Small intestine (tissue), 7 donors: ENCODE measurements around the gene HLA-C. TPM values are rescaled to one million over a fixed set of nuclear protein-coding genes. Genes with fewer than 3 reads are reported as not detected.
A peak's percentile ranks its signal among the peaks of the same experiment; 100 is the strongest.
"Not testable (repeated sequence)": the region's sequence is repeated elsewhere in the genome, so short reads cannot be mapped to it uniquely, and the experiment has no call there.

ENCODE experiments used
- DNase-seq, 2 donors: peaks; one replicate each; pipeline versions ENCODE4 v3.0.0 to v3.0.0-alpha.2; 2013
- FAIRE-seq: peaks from 2 replicates; lab custom pipeline; 2012; peaks lifted over from hg19 to GRCh38; lab: Jason Lieb, UNC
- H3K27ac ChIP-seq, 3 donors: one replicate each; pipeline ENCODE4 v1.5.1; 2013; ENCODE audit warnings: low read length in 2 of 3, mild to moderate bottlenecking in 2 of 3, control low read depth in 1 of 3, inconsistent platforms in 1 of 3, low read depth in 1 of 3, moderate library complexity in 1 of 3
- H3K27me3 ChIP-seq, 3 donors: one replicate each; pipeline ENCODE4 v1.6.1; 2013; ENCODE audit warnings: low read length in 3 of 3, inconsistent platforms in 1 of 3; ENCODE audit not compliant: control insufficient read depth in 3 of 3, insufficient read depth in 3 of 3
- H3K36me3 ChIP-seq, 3 donors: one replicate each; pipeline ENCODE4 v1.6.1; 2013; ENCODE audit warnings: low read length in 3 of 3, inconsistent platforms in 1 of 3, low read depth in 1 of 3, mild to moderate bottlenecking in 1 of 3, moderate library complexity in 1 of 3; ENCODE audit not compliant: control insufficient read depth in 3 of 3, insufficient read depth in 2 of 3
- H3K4me1 ChIP-seq, 3 donors: one replicate each; pipeline ENCODE4 v1.6.1; 2013; ENCODE audit warnings: low read length in 2 of 3, inconsistent platforms in 1 of 3, low read depth in 1 of 3, mild to moderate bottlenecking in 1 of 3, moderate library complexity in 1 of 3; ENCODE audit not compliant: control insufficient read depth in 3 of 3, insufficient read depth in 2 of 3
- H3K4me3 ChIP-seq, 3 donors: one replicate each; pipeline ENCODE4 v1.5.1; 2013; ENCODE audit warnings: low read length in 3 of 3, control low read depth in 1 of 3, inconsistent platforms in 1 of 3, low read depth in 1 of 3, mild to moderate bottlenecking in 1 of 3, moderate library complexity in 1 of 3
- H3K9me3 ChIP-seq, 2 donors: one replicate each; pipeline ENCODE4 v1.6.1; 2013; ENCODE audit warnings: low read depth in 1 of 2, low read length in 1 of 2; ENCODE audit not compliant: control insufficient read depth in 2 of 2, insufficient read depth in 1 of 2
- WGBS, 3 donors: extraction: QIAGEN DNeasy Blood & Tissue Kit; methylation state at CpG; one replicate each; pipeline ENCODE4 v1.1.7; 2013; 5-methylcytosine and 5-hydroxymethylcytosine counted together
- polyA plus RNA-seq, 4 donors: library from polyadenylated mRNA; stranded (reverse) in 3 of 4; unstranded in 1 of 4; fragments of 200-250 nt in 3 of 4; fragments of 120-200 nt in 1 of 4; gene quantifications; one replicate each; pipeline versions ENCODE4 v1.2.1 to v1.2.3, GENCODE V29; 2013
- donor health status: healthy with polysubstance abuse.
- donor health status: control.
- donor health status: control.
- donor health status: Bipolar disorder and iron deficiency.
- donor health status: healthy.

The HLA-C gene
- polyA plus RNA-seq, 4 donors = 219 to 486 (median 456) TPM

DNA sequence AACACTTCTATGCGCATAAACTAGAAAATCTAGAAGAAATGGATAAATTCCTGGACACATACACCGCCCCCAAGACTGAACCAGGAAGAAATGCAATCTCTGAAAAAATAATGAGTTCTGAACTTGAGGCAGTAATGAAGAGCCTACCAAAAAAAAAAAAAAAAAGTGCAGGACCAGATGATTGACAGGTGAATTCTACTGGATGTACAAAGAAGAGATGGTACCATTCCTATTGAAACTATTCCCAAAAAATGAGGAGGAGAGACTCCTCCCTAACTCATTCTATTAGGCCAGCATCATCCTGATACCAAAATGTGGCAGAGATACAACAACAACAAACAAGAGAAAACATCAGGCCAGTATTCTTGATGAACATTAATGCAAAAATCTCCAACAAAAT lies 22.7 kb downstream of the HLA-C start:
- DNase-seq (no peak), FAIRE-seq (no peak)
- Histone ChIP-seq H3K4me1 (no peaks in the 10 kb centered on the region), H3K36me3 (no peaks in the 10 kb centered on the region), H3K9me3 (no peaks in the 10 kb centered on the region), H3K4me3 (no peak overlapping the region), H3K27ac (no peak overlapping the region), H3K27me3 (no peaks in the 10 kb centered on the region)
- 75 to 91% (median 91%) methylated on average over 2 of the region's 2 CpGs for WGBS, 3 donors

DNA sequence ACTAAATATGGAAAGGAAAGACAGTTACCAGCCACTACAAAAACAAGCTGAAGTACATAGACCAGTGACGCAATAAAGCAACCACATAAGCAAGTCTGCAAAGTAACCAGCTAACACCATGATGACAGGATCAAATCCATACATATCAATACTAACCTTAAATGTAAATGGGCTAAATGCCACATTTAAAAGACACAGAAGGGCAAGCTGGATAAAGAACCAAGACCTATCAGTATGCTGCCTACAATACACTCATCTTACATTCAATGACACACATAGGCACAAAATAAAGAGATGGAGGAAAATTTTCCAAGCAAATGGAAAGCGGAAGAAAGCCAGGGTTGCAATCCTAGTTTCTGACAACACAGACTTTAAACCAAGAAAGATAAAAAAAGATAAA lies 24.1 kb downstream of the HLA-C start:
- no peak for DNase-seq
- H3K36me3 ChIP-seq = no peaks in the 10 kb centered on the region
- no peak overlapping the region for H3K4me3 ChIP-seq
- H3K27ac ChIP-seq = no peak overlapping the region
- H3K4me1 ChIP-seq = no peaks in the 10 kb centered on the region
- no peak for FAIRE-seq
- no peaks in the 10 kb centered on the region for H3K9me3 ChIP-seq
- H3K27me3 ChIP-seq = no peaks in the 10 kb centered on the region
- 94 to 98% (median 97%) methylated on average over 2 of the region's 2 CpGs for WGBS, 3 donors

- H3K27me3 ChIP-seq = peaks cover 0 to 2% (median 0%) of the 10 kb centered on the region in 3 donors
- FAIRE-seq (no peak), DNase-seq (peak; percentile 59 to 88)
- 34 to 51% (median 44%) methylated on average over 2 of the region's 2 CpGs for WGBS, 3 donors
- H3K27ac ChIP-seq = peak overlapping the region in 2 of 3 donors; percentile 40 to 54
- H3K9me3 ChIP-seq = no peaks in the 10 kb centered on the region
- no peaks in the 10 kb centered on the region for H3K4me1 ChIP-seq
- H3K4me3 ChIP-seq = no peak overlapping the region
- no peaks in the 10 kb centered on the region for H3K36me3 ChIP-seq
Observed at GRCh38 chr6:31246051-31246521, 25.8 kb downstream of the HLA-C start.

GRCh38 chr6:31243508-31243907 lies 28.4 kb downstream of the HLA-C start:
- 42 to 92% (median 83%) methylated on average over 1 to 2 of the region's 5 CpGs for WGBS, 3 donors
- DNase-seq = no peak
- Histone ChIP-seq H3K27ac (no peak overlapping the region), H3K27me3 (peaks cover 0 to 2% (median 0%) of the 10 kb centered on the region in 3 donors), H3K4me1 (no peaks in the 10 kb centered on the region), H3K36me3 (no peaks in the 10 kb centered on the region), H3K9me3 (no peaks in the 10 kb centered on the region), H3K4me3 (no peak overlapping the region)
- no peak for FAIRE-seq

DNA sequence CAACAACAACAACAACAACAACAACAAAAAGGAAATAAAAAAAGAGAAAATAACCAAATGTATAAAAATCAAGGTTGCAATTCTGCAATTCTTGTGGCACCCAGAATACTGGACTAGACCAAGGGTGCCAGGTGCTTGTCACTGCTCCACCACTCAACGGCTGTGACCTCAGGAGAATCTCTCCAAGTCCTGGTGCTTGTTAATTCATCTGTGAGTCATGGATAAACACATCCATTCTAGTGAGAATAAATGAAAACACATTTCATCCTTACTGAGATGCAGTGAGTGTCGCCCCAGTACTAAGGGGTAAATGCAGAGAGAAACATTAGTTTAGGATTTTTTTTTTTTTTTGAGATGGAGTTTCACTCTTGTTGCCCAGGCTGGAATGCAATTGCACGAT lies 32.0 kb downstream of the HLA-C start:
- FAIRE-seq = no peak
- WGBS, 3 donors = 25 to 37% (median 34%) methylated on average over 3 of the region's 3 CpGs

DNA sequence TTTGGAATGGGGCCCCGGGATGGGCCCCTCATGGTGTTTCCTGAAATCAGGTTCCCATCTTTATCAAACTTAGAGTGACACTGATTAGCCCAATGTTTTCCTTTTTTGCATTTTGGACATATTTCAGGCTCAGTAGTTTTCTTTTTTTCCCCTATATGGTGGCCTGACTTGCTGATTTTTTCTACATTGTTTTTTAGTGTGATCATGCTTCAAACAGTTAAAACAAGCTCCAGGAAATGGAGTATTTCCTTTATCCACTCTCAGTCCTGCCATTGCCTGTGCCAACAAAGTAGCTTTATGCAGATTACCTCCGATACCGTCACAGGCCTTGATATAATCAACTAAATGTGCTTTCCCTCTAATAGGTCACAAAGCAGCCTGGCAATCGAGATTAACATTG lies 37.8 kb downstream of the HLA-C start:
- H3K27ac ChIP-seq, H3K36me3 ChIP-seq, H3K4me3 ChIP-seq, FAIRE-seq, H3K4me1 ChIP-seq, DNase-seq, H3K9me3 ChIP-seq, H3K27me3 ChIP-seq: not testable (repeated sequence)
- 19 to 31% (median 24%) methylated on average over 4 of the region's 4 CpGs for WGBS, 3 donors

More for the DNA sequence above, 32.0 kb downstream of the HLA-C start:
- Histone ChIP-seq H3K9me3 (no peaks in the 10 kb centered on the region), H3K27me3 (peaks cover 0 to 2% (median 0%) of the 10 kb centered on the region in 3 donors), H3K4me1 (no peaks in the 10 kb centered on the region), H3K4me3 (no peak overlapping the region), H3K27ac (no peak overlapping the region), H3K36me3 (no peaks in the 10 kb centered on the region)
- no peak for DNase-seq

GRCh38 chr6:31228476-31228875 lies 43.4 kb downstream of the HLA-C start:
- Histone ChIP-seq H3K9me3 (no peaks in the 10 kb centered on the region), H3K36me3 (no peaks in the 10 kb centered on the region), H3K4me3 (no peak overlapping the region), H3K4me1 (no peaks in the 10 kb centered on the region), H3K27me3 (no peaks in the 10 kb centered on the region), H3K27ac (peak overlapping the region in 1 of 3 donors; percentile 12)
- peak; percentile 42 to 58 for DNase-seq
- no peak for FAIRE-seq
- 19 to 60% (median 34%) methylated on average over 6 of the region's 6 CpGs for WGBS, 3 donors

- 65 to 91% (median 90%) methylated on average over 7 of the region's 7 CpGs for WGBS, 3 donors
- DNase-seq (no peak), FAIRE-seq (no peak)
- Histone ChIP-seq H3K4me3 (no peak overlapping the region), H3K36me3 (no peaks in the 10 kb centered on the region), H3K27ac (no peak overlapping the region), H3K9me3 (no peaks in the 10 kb centered on the region), H3K27me3 (no peaks in the 10 kb centered on the region), H3K4me1 (no peaks in the 10 kb centered on the region)
Observed at GRCh38 chr6:31227143-31227542, 44.7 kb downstream of the HLA-C start.

- H3K4me3 ChIP-seq = no peak overlapping the region
- H3K27me3 ChIP-seq = no peaks in the 10 kb centered on the region
- 56 to 69% (median 63%) methylated on average over 7 of the region's 7 CpGs for WGBS, 3 donors
- H3K4me1 ChIP-seq = no peaks in the 10 kb centered on the region
- H3K36me3 ChIP-seq = no peaks in the 10 kb centered on the region
- H3K9me3 ChIP-seq = no peaks in the 10 kb centered on the region
- FAIRE-seq (no peak), DNase-seq (no peak)
- no peak overlapping the region for H3K27ac ChIP-seq
Observed at GRCh38 chr6:31225735-31226134, 46.2 kb downstream of the HLA-C start.
